SK-N-SH treated with all-trans-retinoic acid at 6 μM for 48 hours (cell line): ENCODE results near the gene PRR5L.

Experiments
- CREB5 ChIP-seq: fragments of 250-450 bp; sonication (Bioruptor Pico); IDR thresholded peaks from 2 replicates; pipeline ENCODE4 v1.5.1; 2020; ENCODE audit warnings: low read depth, mild to moderate bottlenecking, moderate library complexity
- CSDC2 ChIP-seq: fragments of 250-450 bp; sonication (Bioruptor Pico); IDR thresholded peaks from 2 replicates; pipeline ENCODE4 v1.5.0; 2020; ENCODE audit warnings: mild to moderate bottlenecking, moderate library complexity
- ESRRG ChIP-seq: fragments of 250-450 bp; sonication (Bioruptor Pico); IDR thresholded peaks from 2 replicates; pipeline ENCODE4 v1.6.1; 2021; ENCODE audit warnings: mild to moderate bottlenecking
- GLIS3 ChIP-seq: fragments of 250-450 bp; sonication (Bioruptor Pico); IDR thresholded peaks from 2 replicates; pipeline ENCODE4 v1.5.0; 2020; ENCODE audit warnings: mild to moderate bottlenecking, moderate library complexity
- OSR1 ChIP-seq: fragments of 250-450 bp; sonication (Bioruptor Pico); IDR thresholded peaks from 2 replicates; pipeline ENCODE4 v1.8.0; 2022; ENCODE audit warnings: moderate library complexity, mild to moderate bottlenecking, inconsistent platforms
- SNAI2 ChIP-seq: fragments of 250-450 bp; sonication (Bioruptor Pico); IDR thresholded peaks from 2 replicates; pipeline ENCODE4 v1.5.0; 2020; ENCODE audit warnings: mild to moderate bottlenecking, moderate library complexity
- ZFP3 ChIP-seq: fragments of 250-450 bp; sonication (Bioruptor Pico); IDR thresholded peaks from 2 replicates; pipeline ENCODE4 v1.5.0; 2020; ENCODE audit warnings: mild to moderate bottlenecking, moderate library complexity
- ZFP30 ChIP-seq: fragments of 450-650 bp; formaldehyde crosslinking; IDR thresholded peaks from 2 replicates; pipeline ENCODE4 v1.5.0; 2022; ENCODE audit warnings: mild to moderate bottlenecking, moderate library complexity
- TF ChIP-seq, protein P1 (sequence below): fragments of 250-450 bp; sonication (Bioruptor Pico); IDR thresholded peaks from 2 replicates; pipeline ENCODE4 v1.8.0; 2020; ENCODE audit warnings: mild to moderate bottlenecking, moderate library complexity, borderline replicate concordance
- TF ChIP-seq, protein P2 (sequence below): fragments of 250-450 bp; sonication (Bioruptor Pico); IDR thresholded peaks from 2 replicates; pipeline ENCODE4 v1.5.1; 2021; ENCODE audit warnings: mild to moderate bottlenecking, moderate library complexity
- TF ChIP-seq, protein P3 (sequence below): fragments of 250-450 bp; sonication (Bioruptor Pico); IDR thresholded peaks from 2 replicates; pipeline ENCODE4 v1.5.0; 2020; ENCODE audit warnings: mild to moderate bottlenecking, moderate library complexity

DNA sequence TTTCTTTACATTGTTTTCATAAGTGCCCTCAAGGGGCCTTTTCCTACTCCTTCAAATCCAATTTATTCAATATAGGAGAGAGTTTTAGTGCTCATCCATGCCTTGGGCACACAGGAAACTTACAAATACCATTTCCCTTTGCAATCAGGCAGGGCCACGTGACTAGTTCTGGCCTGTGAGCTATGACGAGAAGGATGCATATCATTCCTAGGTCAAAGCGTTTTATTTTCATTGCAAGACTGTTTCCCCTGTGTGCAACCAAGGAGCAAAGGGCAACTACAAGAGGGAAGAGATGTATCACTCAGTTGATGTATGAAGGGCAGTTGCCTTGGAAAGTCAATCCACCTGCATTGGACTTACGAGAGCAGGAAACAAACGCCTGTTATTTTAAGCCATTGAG lies 215.9 kb downstream of the PRR5L start:
- TF ChIP-seq, protein P1, sequence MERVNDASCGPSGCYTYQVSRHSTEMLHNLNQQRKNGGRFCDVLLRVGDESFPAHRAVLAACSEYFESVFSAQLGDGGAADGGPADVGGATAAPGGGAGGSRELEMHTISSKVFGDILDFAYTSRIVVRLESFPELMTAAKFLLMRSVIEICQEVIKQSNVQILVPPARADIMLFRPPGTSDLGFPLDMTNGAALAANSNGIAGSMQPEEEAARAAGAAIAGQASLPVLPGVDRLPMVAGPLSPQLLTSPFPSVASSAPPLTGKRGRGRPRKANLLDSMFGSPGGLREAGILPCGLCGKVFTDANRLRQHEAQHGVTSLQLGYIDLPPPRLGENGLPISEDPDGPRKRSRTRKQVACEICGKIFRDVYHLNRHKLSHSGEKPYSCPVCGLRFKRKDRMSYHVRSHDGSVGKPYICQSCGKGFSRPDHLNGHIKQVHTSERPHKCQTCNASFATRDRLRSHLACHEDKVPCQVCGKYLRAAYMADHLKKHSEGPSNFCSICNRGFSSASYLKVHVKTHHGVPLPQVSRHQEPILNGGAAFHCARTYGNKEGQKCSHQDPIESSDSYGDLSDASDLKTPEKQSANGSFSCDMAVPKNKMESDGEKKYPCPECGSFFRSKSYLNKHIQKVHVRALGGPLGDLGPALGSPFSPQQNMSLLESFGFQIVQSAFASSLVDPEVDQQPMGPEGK (CRISPR knock-in tag) = no peak
- TF ChIP-seq, protein P2, sequence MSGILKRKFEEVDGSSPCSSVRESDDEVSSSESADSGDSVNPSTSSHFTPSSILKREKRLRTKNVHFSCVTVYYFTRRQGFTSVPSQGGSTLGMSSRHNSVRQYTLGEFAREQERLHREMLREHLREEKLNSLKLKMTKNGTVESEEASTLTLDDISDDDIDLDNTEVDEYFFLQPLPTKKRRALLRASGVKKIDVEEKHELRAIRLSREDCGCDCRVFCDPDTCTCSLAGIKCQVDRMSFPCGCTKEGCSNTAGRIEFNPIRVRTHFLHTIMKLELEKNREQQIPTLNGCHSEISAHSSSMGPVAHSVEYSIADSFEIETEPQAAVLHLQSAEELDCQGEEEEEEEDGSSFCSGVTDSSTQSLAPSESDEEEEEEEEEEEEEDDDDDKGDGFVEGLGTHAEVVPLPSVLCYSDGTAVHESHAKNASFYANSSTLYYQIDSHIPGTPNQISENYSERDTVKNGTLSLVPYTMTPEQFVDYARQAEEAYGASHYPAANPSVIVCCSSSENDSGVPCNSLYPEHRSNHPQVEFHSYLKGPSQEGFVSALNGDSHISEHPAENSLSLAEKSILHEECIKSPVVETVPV (CRISPR knock-in tag) = no peak
- TF ChIP-seq GLIS3 (no peak), ZFP3 (no peak), SNAI2 (CRISPR knock-in tag) (no peak), CREB5 (no peak), CSDC2 (CRISPR knock-in tag) (no peak), ZFP30 (CRISPR knock-in tag) (no peak), ESRRG (CRISPR knock-in tag) (no peak), OSR1 (CRISPR knock-in tag) (no peak)
- TF ChIP-seq, protein P3, sequence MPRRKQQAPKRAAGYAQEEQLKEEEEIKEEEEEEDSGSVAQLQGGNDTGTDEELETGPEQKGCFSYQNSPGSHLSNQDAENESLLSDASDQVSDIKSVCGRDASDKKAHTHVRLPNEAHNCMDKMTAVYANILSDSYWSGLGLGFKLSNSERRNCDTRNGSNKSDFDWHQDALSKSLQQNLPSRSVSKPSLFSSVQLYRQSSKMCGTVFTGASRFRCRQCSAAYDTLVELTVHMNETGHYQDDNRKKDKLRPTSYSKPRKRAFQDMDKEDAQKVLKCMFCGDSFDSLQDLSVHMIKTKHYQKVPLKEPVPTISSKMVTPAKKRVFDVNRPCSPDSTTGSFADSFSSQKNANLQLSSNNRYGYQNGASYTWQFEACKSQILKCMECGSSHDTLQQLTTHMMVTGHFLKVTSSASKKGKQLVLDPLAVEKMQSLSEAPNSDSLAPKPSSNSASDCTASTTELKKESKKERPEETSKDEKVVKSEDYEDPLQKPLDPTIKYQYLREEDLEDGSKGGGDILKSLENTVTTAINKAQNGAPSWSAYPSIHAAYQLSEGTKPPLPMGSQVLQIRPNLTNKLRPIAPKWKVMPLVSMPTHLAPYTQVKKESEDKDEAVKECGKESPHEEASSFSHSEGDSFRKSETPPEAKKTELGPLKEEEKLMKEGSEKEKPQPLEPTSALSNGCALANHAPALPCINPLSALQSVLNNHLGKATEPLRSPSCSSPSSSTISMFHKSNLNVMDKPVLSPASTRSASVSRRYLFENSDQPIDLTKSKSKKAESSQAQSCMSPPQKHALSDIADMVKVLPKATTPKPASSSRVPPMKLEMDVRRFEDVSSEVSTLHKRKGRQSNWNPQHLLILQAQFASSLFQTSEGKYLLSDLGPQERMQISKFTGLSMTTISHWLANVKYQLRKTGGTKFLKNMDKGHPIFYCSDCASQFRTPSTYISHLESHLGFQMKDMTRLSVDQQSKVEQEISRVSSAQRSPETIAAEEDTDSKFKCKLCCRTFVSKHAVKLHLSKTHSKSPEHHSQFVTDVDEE (CRISPR knock-in tag) = no peak
